Effector memory CD8-positive, alpha-beta T cell (primary cell): ENCODE measurements around the gene KIF15.

ENCODE experiments used
- ATAC-seq: fragments of 150-1000 bp; cut with Tn5 transposase; replicated peaks from 2 replicates; pipeline ENCODE4 v1.10.0; 2021; ENCODE audit warnings: mild to moderate bottlenecking, moderate library complexity
- DNase-seq, 3 experiments: peaks; one replicate each; pipeline ENCODE4 v3.0.0; 2021
- H3K27ac Mint-ChIP-seq, 2 donors: one replicate each; pipeline ENCODE4 v1.8.0; 2022; ENCODE audit warnings: mild to moderate bottlenecking in 2 of 2, mixed read lengths in 2 of 2, moderate library complexity in 2 of 2
- H3K27me3 Mint-ChIP-seq, 2 donors: one replicate each; pipeline ENCODE4 v1.8.0; 2022; ENCODE audit warnings: mixed read lengths in 2 of 2
- H3K36me3 Mint-ChIP-seq: one replicate; pipeline ENCODE4 v1.8.0; 2022; ENCODE audit warnings: mild to moderate bottlenecking, moderate library complexity, mixed read lengths; ENCODE audit not compliant: insufficient read depth
- H3K4me1 Mint-ChIP-seq, 2 donors: one replicate each; pipeline ENCODE4 v1.8.0; 2022; ENCODE audit warnings: low read depth in 2 of 2, mixed read lengths in 2 of 2
- H3K4me3 Mint-ChIP-seq, 2 donors: one replicate each; pipeline ENCODE4 v1.8.0; 2022; ENCODE audit warnings: mild to moderate bottlenecking in 2 of 2, mixed read lengths in 2 of 2, moderate library complexity in 2 of 2
- H3K9me3 Mint-ChIP-seq, 2 donors: one replicate each; pipeline ENCODE4 v1.8.0; 2022; ENCODE audit warnings: mixed read lengths in 2 of 2

The KIF15 gene

GRCh38 chr3:44894485-44894884, 132.9 kb downstream of the KIF15 start:
- Mint-ChIP-seq H3K4me3 (no peak overlapping the region), H3K27me3 (peaks cover 0 to 21% of the 10 kb centered on the region in 2 donors), H3K36me3 (no peaks in the 10 kb centered on the region), H3K9me3 (no peaks in the 10 kb centered on the region), H3K27ac (no peak overlapping the region), H3K4me1 (peaks cover 0 to 2% of the 10 kb centered on the region in 2 donors)
- no peak for ATAC-seq
- DNase-seq: no peak

- no peak for DNase-seq
- Mint-ChIP-seq H3K4me1 (no peaks in the 10 kb centered on the region), H3K9me3 (no peaks in the 10 kb centered on the region), H3K4me3 (no peak overlapping the region), H3K27me3 (peaks cover 15 to 40% of the 10 kb centered on the region in 2 donors), H3K36me3 (no peaks in the 10 kb centered on the region), H3K27ac (no peak overlapping the region)
- ATAC-seq: no peak
These were observed 134.8 kb downstream of the KIF15 start for GRCh38 chr3:44896440-44896839.

GRCh38 chr3:44899683-44900367, 138.2 kb downstream of the KIF15 start:
- peaks cover 24 to 50% of the 10 kb centered on the region in 2 donors for H3K27me3 Mint-ChIP-seq
- H3K9me3 Mint-ChIP-seq: no peaks in the 10 kb centered on the region
- H3K4me1 Mint-ChIP-seq: no peaks in the 10 kb centered on the region
- ATAC-seq (no peak), DNase-seq (no peak)
- H3K36me3 Mint-ChIP-seq: no peaks in the 10 kb centered on the region
- no peak overlapping the region for H3K27ac Mint-ChIP-seq
- H3K4me3 Mint-ChIP-seq: no peak overlapping the region

- peaks cover 28 to 58% of the 10 kb centered on the region in 2 donors for H3K27me3 Mint-ChIP-seq
- H3K9me3 Mint-ChIP-seq: no peaks in the 10 kb centered on the region
- H3K4me1 Mint-ChIP-seq: no peaks in the 10 kb centered on the region
- H3K4me3 Mint-ChIP-seq: no peak overlapping the region
- ATAC-seq (no peak), DNase-seq (no peak)
- no peaks in the 10 kb centered on the region for H3K36me3 Mint-ChIP-seq
- no peak overlapping the region for H3K27ac Mint-ChIP-seq
These were observed 141.0 kb downstream of the KIF15 start for GRCh38 chr3:44902628-44903027.
